ENCODE results near the gene AMER3.

- TF ChIP-seq EZH2 (IDR thresholded peaks at IDR 0.05; ENCODE audit: borderline replicate concordance, low read depth, low read length, poor library complexity, severe bottlenecking) = no peak
- no peak for TF ChIP-seq CTCF (conservative IDR thresholded peaks at IDR 0.05; ENCODE audit: low read depth, low read length)
These were observed 53.3 kb downstream of the AMER3 start for GRCh38 chr2:130808482-130809268.
